Measurements from ENCODE around the gene ADAM19.

ADAM19 gene

DNA sequence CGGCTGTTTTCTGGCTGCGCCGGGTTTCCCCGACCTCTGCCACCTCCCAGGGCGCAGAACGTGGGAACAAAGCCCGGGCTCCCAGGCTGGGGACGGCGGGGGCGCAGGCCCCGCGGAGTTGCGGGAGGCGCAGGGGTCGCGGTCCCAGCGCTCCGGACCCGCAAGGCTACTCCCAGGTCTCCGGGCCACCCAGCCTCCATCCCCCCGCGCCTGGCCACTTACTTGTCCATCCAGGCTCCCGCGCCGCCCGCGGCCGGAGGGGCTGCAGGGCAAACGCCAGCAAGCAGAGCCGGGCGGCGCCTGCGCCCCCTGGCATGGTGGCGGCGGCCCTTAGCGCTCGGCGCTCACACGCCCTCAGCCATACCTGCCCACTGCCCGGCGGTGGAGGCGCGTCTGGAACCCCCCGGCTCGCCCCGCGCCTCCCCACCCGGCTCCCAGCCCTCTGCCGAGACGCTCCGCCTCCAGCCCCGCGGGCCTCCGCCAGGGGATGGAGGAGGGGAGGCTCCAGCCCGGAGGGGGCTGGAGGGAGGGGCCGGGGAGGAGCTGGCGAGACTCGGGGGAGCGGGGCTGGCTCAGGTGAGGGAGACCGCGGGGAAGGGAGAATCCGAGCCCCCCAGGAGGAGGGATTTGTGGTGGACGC lies at the start of gene ADAM19:
Gene ADAM19 (minus strand): TSS at position 395 of the 640 bp plus-strand sequence. CDS start 79 bp downstream, at position 316.
- ATAC-seq (ENCODE audit: insufficient read depth, low read depth) (peak; percentile 90), DNase-seq (peak; percentile 70)
- H3K9ac ChIP-seq (ENCODE audit: low read depth, low read length), result peak within 1 kb of the TSS; percentile 62
- peak within 1 kb of the TSS; percentile 42 to 82 for H3K4me3 ChIP-seq (ENCODE audit: low read depth in 1 of 2, low read length in 2 of 2)
- H3K36me3 ChIP-seq (ENCODE audit: insufficient read depth, low read length), result no peaks in the 10 kb centered on the region
- H3K4me1 ChIP-seq (ENCODE audit: insufficient read depth, low read length), result peaks cover 19% of the 10 kb centered on the region
- no peaks in the 10 kb centered on the region for H3K9me3 ChIP-seq (ENCODE audit: insufficient read depth, low read length, severe bottlenecking)
- peak within 1 kb of the TSS; percentile 46; the same call in 1 of the 2 replicates for H3K27ac ChIP-seq (ENCODE audit: low read length)
- 0 out of 2 replicates have a peak, but pooled peaks cover 4% of the 10 kb centered on the region for H3K79me2 ChIP-seq (ENCODE audit: insufficient read depth, low read length)
- H2AFZ ChIP-seq (ENCODE audit: low read depth, low read length), result peak within 1 kb of the TSS; percentile 87
- TF ChIP-seq, protein P1, sequence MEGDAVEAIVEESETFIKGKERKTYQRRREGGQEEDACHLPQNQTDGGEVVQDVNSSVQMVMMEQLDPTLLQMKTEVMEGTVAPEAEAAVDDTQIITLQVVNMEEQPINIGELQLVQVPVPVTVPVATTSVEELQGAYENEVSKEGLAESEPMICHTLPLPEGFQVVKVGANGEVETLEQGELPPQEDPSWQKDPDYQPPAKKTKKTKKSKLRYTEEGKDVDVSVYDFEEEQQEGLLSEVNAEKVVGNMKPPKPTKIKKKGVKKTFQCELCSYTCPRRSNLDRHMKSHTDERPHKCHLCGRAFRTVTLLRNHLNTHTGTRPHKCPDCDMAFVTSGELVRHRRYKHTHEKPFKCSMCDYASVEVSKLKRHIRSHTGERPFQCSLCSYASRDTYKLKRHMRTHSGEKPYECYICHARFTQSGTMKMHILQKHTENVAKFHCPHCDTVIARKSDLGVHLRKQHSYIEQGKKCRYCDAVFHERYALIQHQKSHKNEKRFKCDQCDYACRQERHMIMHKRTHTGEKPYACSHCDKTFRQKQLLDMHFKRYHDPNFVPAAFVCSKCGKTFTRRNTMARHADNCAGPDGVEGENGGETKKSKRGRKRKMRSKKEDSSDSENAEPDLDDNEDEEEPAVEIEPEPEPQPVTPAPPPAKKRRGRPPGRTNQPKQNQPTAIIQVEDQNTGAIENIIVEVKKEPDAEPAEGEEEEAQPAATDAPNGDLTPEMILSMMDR (IDR thresholded peaks at IDR 0.05; ENCODE audit: borderline replicate concordance, extremely low read depth, low read length, poor library complexity, severe bottlenecking), result no peak
- peak; percentile 13 for TF ChIP-seq EZH2 (IDR thresholded peaks at IDR 0.05; ENCODE audit: borderline replicate concordance, low read depth, low read length, severe bottlenecking)
- peak within 1 kb of the TSS; percentile 96 for H3K4me2 ChIP-seq (ENCODE audit: insufficient read depth, low read length)
- peaks cover 5% of the 10 kb centered on the region; the same call in 1 of the 2 replicates for H4K20me1 ChIP-seq (ENCODE audit: insufficient read depth, low read length)
- peaks cover 5% of the 10 kb centered on the region for H3K27me3 ChIP-seq (ENCODE audit: insufficient read depth, low read length, poor library complexity)

DNA sequence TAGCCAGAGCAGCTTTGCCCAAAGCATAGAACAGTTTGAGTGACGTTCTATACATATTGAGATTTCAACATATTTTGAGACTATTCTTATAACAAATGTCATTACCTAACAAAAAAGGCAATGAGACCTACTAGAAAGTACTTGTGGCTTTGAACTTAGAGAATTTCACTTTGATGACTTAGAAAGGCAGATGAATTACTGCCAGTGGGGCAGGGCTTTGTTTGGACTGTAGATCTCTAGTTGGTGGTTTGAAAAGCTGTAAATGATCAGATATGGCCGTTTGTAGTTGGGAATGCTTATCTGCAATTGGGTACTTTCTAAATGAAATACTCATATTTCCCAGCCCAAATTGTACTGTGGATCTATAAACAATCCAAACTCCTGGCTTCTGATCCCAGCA lies 48.6 kb upstream of the ADAM19 start:
- Histone ChIP-seq H3K27me3 (ENCODE audit: insufficient read depth, low read length, poor library complexity) (no peaks in the 10 kb centered on the region), H2AFZ (ENCODE audit: low read depth, low read length) (no peak overlapping the region), H3K4me2 (ENCODE audit: insufficient read depth, low read length) (no peak overlapping the region), H3K4me1 (ENCODE audit: insufficient read depth, low read length) (no peaks in the 10 kb centered on the region), H3K9me3 (ENCODE audit: insufficient read depth, low read length, severe bottlenecking) (no peaks in the 10 kb centered on the region), H3K9ac (ENCODE audit: low read depth, low read length) (no peak overlapping the region), H3K27ac (ENCODE audit: low read length) (no peak overlapping the region), H4K20me1 (ENCODE audit: insufficient read depth, low read length) (no peaks in the 10 kb centered on the region), H3K36me3 (ENCODE audit: insufficient read depth, low read length) (no peaks in the 10 kb centered on the region), H3K4me3 (ENCODE audit: low read depth in 1 of 2, low read length in 2 of 2) (no peak overlapping the region), H3K79me2 (ENCODE audit: insufficient read depth, low read length) (no peaks in the 10 kb centered on the region)
- no peak for TF ChIP-seq EZH2 (IDR thresholded peaks at IDR 0.05; ENCODE audit: borderline replicate concordance, low read depth, low read length, severe bottlenecking)
- TF ChIP-seq, protein P1 (IDR thresholded peaks at IDR 0.05; ENCODE audit: borderline replicate concordance, extremely low read depth, low read length, poor library complexity, severe bottlenecking), result no peak
- ATAC-seq (ENCODE audit: insufficient read depth, low read depth) (no peak), DNase-seq (no peak)

GRCh38 chr5:157620776-157621175 lies 45.2 kb upstream of the ADAM19 start:
- no peak for ATAC-seq (ENCODE audit: insufficient read depth, low read depth)
- H3K4me2 ChIP-seq (ENCODE audit: insufficient read depth, low read length), result no peak overlapping the region
- H3K27me3 ChIP-seq (ENCODE audit: insufficient read depth, low read length, poor library complexity), result no peaks in the 10 kb centered on the region
- TF ChIP-seq, protein P1 (IDR thresholded peaks at IDR 0.05; ENCODE audit: borderline replicate concordance, extremely low read depth, low read length, poor library complexity, severe bottlenecking), result no peak
- TF ChIP-seq EZH2 (IDR thresholded peaks at IDR 0.05; ENCODE audit: borderline replicate concordance, low read depth, low read length, severe bottlenecking), result no peak
- no peaks in the 10 kb centered on the region for H4K20me1 ChIP-seq (ENCODE audit: insufficient read depth, low read length)
- no peak overlapping the region for H2AFZ ChIP-seq (ENCODE audit: low read depth, low read length)
- no peak overlapping the region for H3K27ac ChIP-seq (ENCODE audit: low read length)
- no peaks in the 10 kb centered on the region for H3K4me1 ChIP-seq (ENCODE audit: insufficient read depth, low read length)
- no peaks in the 10 kb centered on the region for H3K9me3 ChIP-seq (ENCODE audit: insufficient read depth, low read length, severe bottlenecking)
- no peak overlapping the region for H3K9ac ChIP-seq (ENCODE audit: low read depth, low read length)
- DNase-seq, result no peak
- no peak overlapping the region for H3K4me3 ChIP-seq (ENCODE audit: low read depth in 1 of 2, low read length in 2 of 2)
- H3K36me3 ChIP-seq (ENCODE audit: insufficient read depth, low read length), result no peaks in the 10 kb centered on the region
- no peaks in the 10 kb centered on the region for H3K79me2 ChIP-seq (ENCODE audit: insufficient read depth, low read length)

All from DND-41 (cell line).